ENCODE measurements around the gene ALDH4A1.

Gene ALDH4A1

DNA sequence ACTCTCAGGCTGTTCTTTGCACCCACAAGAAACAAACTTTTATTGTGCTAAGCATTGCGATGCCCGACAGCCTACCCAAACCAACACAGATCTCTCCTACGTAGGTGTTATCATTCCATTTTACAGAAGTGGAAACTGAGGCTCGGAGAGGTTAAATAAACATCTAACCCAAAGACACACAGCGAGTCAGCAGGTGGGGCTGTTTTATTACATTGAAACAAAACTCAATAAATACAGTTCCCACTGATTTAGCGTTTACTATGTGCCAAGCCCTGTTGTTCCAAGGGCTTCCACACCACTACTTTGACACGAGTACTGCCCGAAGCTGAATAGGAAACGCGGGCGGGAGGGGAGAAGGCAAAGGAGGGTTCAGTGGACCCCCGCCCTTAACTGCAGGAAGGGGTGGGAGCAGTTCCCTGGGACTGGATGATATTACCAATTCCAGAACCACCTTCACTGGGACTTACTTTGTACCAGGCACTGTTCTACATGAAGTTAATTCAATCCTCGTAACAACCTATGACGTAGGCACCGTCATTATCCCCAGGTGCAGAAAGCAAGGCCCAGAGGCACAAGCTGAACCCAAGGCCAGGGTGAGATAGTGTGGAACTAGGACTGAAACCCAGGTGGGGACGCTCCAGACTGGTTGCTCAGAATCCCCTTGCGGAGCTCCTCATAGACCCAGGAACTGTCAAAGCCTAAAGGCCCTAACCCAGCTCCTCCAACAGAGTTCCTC, 19.3 kb upstream of the ALDH4A1 start:
- no peak for DNase-seq

- no peak for DNase-seq
Measured at GRCh38 chr1:18920931-18921330, 18.6 kb upstream of the ALDH4A1 start.

DNA sequence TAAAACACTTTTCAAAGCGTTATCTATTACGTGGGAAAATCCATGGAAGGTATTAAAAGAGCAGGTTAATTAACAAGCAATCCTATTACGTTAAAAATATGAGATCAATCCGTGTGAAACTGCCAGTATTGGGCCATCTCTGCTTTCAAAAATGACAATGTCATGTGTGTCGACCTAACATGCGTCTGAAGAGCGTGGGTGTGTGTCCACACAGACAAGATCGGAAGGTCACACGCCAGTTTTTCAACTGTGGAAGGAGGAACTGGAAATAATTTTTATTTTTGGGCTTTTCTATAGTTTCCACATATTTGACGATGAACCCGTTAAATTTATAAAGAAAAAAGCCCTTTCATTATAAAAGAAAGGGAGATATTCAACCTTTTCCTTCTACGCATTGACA, 17.6 kb upstream of the ALDH4A1 start:
- no peak for DNase-seq

- no peak for DNase-seq
Measured at GRCh38 chr1:18919197-18919905, 17.0 kb upstream of the ALDH4A1 start.

GRCh38 chr1:18918417-18918816, 16.1 kb upstream of the ALDH4A1 start:
- DNase-seq: no peak

GRCh38 chr1:18917071-18917799, 14.9 kb upstream of the ALDH4A1 start:
- DNase-seq: no peak

GRCh38 chr1:18915341-18915740, 13.0 kb upstream of the ALDH4A1 start:
- no peak for DNase-seq

- peak; percentile 89 for DNase-seq
Measured at GRCh38 chr1:18913065-18913835, 10.9 kb upstream of the ALDH4A1 start.

DNA sequence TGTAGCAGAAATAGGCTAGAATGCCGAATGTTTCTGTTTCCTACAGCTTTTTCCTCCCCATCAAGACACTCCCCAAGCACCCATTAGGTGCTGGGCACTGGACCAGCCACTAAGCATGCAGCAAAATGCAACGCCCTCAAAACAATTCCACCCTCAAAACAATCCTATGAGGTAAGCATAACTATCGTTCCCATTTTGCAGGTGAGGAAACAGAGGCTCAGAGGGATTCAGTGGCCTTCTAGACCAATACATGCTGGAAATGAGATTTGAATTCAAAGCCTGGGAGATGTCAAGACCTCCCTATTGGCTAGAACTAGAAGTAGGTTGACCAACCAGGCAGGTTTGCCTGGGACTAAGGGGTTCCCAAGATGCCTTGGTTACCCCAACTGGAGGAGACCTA, 10.2 kb upstream of the ALDH4A1 start:
- no peak for DNase-seq

DNA sequence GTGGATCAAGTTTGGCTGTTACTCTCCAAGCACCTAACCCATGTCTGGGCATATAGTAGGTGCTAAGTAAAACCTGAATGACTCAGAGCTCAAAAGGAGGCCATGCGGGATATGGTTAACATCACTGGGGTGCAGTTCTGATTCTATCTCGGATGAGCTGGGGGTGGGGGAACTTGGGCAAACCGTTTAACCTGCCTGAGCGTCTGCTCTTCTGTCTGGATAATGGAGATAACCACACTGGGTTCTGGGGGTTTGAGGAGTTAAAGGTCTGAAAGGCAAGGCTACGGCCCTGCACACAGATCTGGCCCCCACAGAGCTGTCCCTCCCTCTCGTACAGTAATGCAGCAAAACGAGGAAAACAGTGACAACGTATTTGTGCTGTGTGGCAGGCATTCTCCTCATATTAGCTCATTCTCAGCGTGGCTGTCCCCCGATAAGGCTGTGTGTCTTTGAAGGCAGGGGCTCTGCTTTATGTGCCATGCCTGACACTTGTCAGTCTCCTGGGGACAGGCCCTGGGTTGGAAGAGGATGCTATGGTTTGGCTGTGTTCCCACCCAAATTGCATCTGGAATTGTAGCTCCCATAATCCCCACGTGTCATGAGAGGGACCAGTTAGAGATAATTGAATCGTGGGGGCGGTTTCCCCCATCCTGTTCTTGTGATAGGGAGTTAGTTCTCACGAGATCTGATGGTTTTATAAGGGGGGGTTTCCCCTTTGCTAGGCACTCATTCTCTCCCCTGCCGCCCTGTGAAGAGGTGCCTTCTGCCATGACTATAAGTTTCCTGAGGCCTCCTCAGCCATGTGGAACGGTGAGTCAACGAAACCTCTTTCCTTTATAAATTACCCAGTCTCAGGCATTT, 6.8 kb upstream of the ALDH4A1 start:
- DNase-seq: no peak

DNA sequence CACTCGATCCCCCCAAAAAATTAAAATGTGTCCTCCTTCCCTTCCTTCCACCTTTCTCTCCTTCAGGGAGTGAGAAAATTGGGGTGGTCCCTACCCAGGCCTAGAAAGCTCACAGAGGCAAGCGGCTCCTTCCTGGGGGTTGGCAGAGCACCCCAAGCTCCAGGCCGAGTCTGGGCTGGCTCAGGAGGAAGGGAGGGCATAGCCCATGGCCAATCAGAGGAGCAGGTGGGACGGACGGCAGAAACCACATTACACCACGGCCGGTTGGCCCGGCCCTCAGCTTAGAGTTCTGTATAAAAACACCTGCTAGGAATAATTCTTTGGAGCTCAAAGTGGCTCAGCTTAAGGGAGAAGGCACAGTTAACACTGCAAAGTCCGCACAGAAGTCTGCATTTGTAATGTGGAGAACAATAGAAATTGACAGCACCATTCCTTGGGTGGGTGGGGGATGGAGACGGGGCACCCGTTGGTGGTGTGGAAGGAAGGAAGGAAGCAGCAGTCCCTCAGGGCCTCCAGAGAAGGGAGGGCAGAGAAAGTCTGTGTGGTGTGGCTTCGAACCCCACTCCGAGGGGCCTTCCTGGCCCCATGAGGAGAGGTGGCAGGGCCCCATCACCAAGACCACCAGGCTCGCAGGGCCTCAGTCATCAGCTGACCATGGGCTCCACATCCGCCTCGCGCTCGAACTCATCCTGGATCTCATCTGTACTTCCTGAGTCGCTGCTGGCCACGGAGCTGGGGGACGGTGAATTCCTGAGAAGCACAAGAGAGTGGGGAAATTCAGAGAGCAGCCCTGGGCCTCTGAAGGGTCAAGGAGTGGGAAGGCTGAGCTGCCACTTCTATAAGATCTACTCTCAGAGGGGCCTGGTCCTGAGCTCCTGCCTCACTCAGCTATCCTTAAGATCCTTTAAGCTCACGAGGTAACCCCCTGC, 5.8 kb upstream of the ALDH4A1 start:
- no peak for DNase-seq

GRCh38 chr1:18907021-18907916, 4.9 kb upstream of the ALDH4A1 start:
- peak; percentile 68 for DNase-seq

DNA sequence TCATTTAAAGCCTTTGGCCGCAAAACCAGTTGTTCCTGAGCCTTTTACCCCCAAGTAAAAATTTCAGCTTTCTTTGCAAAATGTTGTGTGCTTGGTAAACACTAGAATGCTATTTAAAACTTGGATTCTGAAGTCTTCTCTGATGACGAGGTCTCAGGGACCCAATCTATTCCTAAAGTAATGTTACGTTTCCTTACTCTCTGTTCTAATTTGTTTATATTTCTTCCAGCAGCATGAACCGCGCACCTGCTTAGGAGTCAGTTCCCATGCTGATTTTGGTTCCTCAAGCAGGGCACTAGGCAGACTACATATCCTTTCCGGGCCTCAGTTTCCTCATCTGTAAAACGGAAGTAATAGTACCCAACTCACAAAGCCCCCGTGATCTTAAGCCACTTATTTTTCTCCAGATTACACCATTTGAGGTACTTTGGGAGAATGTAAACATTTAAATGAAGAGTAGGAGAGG, 969 bp upstream of the ALDH4A1 start:
- no peak for DNase-seq

DNA sequence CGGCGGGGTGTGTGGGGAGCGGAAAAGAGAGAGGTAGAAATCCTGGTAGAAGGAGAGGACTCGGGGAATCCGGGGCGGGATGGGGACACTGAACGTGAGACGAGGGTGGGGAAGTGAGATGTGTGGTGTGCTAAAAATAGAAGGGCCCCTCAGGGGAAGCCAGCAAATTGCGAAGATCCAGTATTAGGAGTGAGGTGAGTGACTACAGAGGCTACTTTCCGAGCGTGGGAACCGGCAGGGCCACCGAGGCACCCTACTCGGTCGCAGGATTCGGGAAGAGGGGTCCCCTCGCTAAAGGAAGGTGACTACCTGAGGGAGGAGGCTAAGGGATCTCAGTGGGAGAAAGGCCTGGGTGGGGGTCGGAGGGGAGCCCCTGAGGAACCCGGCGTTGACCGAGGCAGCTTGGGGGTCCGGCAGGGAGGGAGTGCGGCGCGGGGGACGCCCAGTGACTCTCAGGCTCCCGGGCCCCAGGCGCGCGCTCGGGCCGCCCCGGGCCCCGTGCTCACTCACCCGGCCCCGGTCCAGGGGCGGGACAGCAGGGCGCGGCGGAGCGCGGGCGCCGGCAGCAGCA, 318 bp downstream of the ALDH4A1 start:
- peak; percentile 21 for DNase-seq

- DNase-seq: no peak
Measured at GRCh38 chr1:18901147-18901951, 1.0 kb downstream of the ALDH4A1 start.

GRCh38 chr1:18900303-18900841, 2.0 kb downstream of the ALDH4A1 start:
- DNase-seq: peak; percentile 20

DNA sequence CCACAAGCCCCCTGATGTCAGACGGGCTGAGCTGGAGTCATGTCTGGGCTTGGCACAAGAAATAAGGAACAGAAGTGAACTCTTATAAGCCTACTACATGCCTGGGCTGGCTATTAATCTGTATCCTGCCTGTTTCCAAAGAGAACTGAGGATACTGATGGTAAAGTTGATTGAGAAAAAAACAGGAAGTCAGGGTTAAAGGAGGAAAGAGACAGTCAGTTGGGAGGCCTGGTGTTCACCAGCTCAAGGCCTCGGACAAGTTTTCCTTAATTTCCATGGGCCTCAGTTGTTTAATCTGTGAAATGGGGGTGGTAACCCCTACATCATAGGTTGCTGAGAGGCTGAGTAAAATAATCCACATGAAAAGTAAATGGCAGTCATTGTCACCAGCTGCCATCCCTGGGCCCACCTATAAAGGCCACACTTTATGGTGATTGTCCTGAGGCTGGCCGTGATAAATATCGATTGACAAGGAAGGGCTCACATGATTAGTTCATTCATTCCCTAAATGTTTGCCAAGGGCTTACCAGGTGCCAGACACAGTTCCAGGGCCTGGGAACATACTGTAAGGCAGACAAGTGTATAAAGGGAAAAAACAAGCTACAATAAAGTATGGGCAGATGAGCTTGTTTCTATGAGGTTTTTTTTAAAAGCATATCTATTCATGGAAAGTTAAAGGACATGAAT, 2.8 kb downstream of the ALDH4A1 start:
- no peak for DNase-seq
